Fibroblast of mammary gland (primary cell): Measurements from ENCODE around the gene VAMP4.

Experiments
- DNase-seq: peaks from one replicate; pipeline ENCODE4 v3.0.0-alpha.2; 2010; ENCODE audit warnings: low read depth
- H3K4me3 ChIP-seq: 2 replicates; pipeline ENCODE4 v1.5.1; 2011; ENCODE audit warnings: low read depth, mild to moderate bottlenecking, low read length, moderate library complexity; ENCODE audit not compliant: control insufficient read depth
- TF ChIP-seq, protein P1 (sequence below): conservative IDR thresholded peaks from 2 replicates; pipeline ENCODE4 v1.5.1; 2011; ENCODE audit warnings: low read depth, low read length, inconsistent platforms; ENCODE audit not compliant: control insufficient read depth, insufficient read depth

The VAMP4 gene

DNA sequence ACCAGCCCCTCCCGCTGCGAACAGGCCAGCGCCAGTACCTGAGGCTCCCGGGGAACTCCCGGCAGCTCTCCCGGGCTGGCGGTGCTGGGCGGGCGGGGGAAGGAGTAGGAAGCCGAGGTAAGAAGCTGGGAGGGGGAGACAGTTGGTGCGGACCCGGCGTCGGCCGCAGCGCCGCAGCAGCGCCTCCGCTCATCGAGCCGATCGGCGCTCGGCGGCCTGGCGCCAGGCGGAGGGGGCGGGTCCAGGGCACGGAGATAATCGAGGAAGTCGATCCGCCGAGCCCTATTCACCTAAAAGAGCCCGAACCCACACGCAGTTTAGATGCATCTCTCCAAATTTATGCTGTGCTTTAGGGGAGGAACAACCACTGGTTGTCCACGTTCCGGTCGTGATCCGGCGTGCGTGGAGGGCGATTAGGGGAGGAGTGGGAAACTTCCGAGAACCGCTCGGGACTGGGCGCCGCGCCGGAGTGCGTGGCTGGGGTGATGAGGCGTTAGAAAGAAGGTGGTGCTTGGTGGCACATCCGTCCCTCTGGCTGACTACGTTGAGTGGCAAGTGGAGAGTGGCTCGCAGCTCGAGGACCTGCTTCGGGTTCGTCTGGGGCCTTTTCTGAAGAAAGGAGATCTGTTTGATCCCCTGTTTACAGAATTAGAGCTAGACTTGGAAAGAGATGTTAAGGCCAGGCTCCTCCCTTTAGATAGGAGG lies at the start of gene VAMP4:
Gene VAMP4, minus strand, starts transcription at position 194 of the 705 bp plus-strand sequence. CDS start 3,651 bp downstream, outside the sequence.
- peak within 1 kb of the TSS; percentile 95 for H3K4me3 ChIP-seq
- TF ChIP-seq, protein P1, sequence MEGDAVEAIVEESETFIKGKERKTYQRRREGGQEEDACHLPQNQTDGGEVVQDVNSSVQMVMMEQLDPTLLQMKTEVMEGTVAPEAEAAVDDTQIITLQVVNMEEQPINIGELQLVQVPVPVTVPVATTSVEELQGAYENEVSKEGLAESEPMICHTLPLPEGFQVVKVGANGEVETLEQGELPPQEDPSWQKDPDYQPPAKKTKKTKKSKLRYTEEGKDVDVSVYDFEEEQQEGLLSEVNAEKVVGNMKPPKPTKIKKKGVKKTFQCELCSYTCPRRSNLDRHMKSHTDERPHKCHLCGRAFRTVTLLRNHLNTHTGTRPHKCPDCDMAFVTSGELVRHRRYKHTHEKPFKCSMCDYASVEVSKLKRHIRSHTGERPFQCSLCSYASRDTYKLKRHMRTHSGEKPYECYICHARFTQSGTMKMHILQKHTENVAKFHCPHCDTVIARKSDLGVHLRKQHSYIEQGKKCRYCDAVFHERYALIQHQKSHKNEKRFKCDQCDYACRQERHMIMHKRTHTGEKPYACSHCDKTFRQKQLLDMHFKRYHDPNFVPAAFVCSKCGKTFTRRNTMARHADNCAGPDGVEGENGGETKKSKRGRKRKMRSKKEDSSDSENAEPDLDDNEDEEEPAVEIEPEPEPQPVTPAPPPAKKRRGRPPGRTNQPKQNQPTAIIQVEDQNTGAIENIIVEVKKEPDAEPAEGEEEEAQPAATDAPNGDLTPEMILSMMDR: no peak
- peak; percentile 75 for DNase-seq

DNA sequence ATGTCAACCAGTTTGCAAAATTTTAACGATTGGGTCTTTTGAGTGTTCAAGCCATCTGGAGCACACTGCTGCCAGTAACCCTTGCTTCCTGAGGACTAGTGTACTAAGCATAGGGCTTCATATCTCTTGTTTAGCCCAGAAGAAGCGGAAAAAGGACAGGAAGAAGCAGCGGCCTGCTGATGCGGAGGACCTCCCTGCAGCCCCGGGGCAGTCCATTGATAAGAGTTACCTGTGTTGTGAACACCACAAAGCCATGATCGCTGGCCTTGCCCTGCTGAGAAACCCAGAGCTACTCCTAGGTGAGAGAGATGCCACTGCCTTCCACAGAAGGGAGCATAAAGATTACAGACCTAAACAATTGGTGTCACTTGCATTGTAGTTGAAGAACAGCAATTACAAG lies 48.5 kb upstream of the VAMP4 start:
- H3K4me3 ChIP-seq: no peak overlapping the region
- TF ChIP-seq, protein P1: no peak
- no peak for DNase-seq

DNA sequence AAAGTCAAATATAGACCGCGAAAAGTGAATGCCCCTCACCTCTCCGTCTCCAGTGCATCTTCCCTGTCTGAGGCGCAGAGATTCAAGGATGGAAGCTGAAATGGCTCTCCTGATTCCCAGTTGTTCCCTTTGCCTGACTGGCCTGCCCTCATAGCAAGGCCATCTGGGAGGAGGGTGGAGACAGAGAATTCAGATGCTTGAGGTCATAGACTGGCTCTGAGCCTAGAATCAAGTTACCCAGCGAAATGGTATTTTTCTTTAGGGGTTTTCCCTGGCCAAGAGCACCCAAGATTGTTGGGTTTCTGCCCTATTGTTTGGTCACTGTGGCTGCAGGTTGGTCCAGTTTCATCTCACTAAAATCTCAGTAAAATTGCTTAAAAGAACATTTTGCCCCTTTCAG lies 46.8 kb upstream of the VAMP4 start:
- no peak overlapping the region for H3K4me3 ChIP-seq
- DNase-seq: peak; percentile 91
- TF ChIP-seq, protein P1: no peak

- DNase-seq: no peak
- TF ChIP-seq, protein P1: no peak
- no peak overlapping the region for H3K4me3 ChIP-seq
These were observed 46.0 kb upstream of the VAMP4 start for GRCh38 chr1:171787686-171788480.

GRCh38 chr1:171786534-171786933 lies 44.7 kb upstream of the VAMP4 start:
- TF ChIP-seq, protein P1: no peak
- no peak for DNase-seq
- no peak overlapping the region for H3K4me3 ChIP-seq

- no peak overlapping the region for H3K4me3 ChIP-seq
- TF ChIP-seq, protein P1: no peak
- DNase-seq: no peak
These were observed 43.9 kb upstream of the VAMP4 start for GRCh38 chr1:171785766-171786165.
